ENCODE measurements around the gene SMAD7. TPM values are rescaled to one million over a fixed set of nuclear protein-coding genes. Genes with fewer than 3 reads are reported as not detected.

Gene SMAD7
- total and polyA plus RNA-seq, 10 of the 15 experiments (the other 5 are each of a cell fraction or from before 2014, with no cell fraction given), result 1.3 to 22.5 (median 8.0) TPM

DNA sequence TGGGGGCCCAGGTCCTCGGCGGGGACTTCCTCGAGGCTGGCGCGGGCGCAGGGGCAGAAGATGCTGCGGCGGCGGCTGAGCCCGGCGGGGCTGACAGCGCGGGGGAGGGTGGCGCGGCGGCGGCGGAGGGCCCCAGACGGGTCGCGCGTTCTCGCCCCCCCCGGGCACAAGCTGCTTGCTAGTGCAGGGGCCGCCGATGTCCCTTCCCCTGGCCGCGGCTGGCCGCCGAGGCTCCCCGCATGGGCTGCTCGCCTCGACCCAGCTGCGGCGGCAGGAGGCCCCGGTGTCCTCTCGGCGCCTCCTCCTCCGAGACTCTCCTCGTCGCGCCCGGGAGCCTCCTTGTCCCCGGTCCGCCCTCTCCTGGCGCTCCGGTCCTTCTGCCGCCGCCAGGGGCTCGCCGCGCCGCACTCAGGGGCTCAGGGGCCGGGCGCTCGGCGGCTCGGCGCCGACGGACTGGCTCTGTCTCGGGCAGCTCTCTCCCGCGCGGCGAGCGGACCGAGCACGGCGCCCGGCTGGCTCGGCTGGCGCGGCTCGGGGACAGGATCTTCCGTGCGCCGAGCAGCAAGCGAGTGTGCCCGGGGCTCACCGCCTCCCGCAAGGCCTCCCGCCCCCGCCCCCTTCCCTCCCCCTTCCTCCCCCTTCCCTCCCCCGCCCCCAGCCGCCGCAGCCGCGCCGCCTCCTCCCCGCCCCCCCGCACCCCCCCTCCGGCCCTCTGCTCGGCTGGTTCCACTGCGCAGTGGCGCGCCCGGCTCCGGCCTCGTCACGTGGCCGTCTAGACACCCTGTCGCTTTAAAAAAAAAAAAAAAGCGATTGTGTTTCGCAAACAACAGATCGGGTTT, 902 bp upstream of the SMAD7 start (continued):
- TF ChIP-seq TBL1XR1 (IDR thresholded peaks at IDR 0.05; ENCODE audit: low read depth, low read length) (no peak), CHD4 (IDR thresholded peaks at IDR 0.05) (no peak), RCOR1 (conservative IDR thresholded peaks at IDR 0.05; ENCODE audit: low read depth, low read length) (no peak), SKIL (IDR thresholded peaks at IDR 0.05; ENCODE audit: low read depth, poor library complexity, severe bottlenecking) (no peak), RAD21 (IDR thresholded peaks at IDR 0.05; ENCODE audit: insufficient read depth, low read depth, low read length) (0 out of 2 replicates have a peak, but pooled peaks have one; percentile 23), CREB1 (IDR thresholded peaks at IDR 0.05; ENCODE audit: low read depth) (no peak), HDGF (IDR thresholded peaks at IDR 0.05) (no peak), BACH1 (IDR thresholded peaks at IDR 0.05; ENCODE audit: borderline replicate concordance) (0 out of 2 replicates have a peak, but pooled peaks have one; percentile 54), EZH2 (IDR thresholded peaks at IDR 0.05; ENCODE audit: borderline replicate concordance, control insufficient read depth, low read depth, low read length) (no peak), FOXM1 (IDR thresholded peaks at IDR 0.05; ENCODE audit: low read depth, low read length) (no peak), RELA (IDR thresholded peaks at IDR 0.05; ENCODE audit: borderline replicate concordance, partially characterized antibody) (no peak), NFYA (IDR thresholded peaks at IDR 0.05; ENCODE audit: borderline replicate concordance, low read depth, low read length) (no peak), IKZF1 (conservative IDR thresholded peaks at IDR 0.05) (peak; percentile 83), JUNB (IDR thresholded peaks at IDR 0.05) (no peak), CBX5 (IDR thresholded peaks at IDR 0.05; ENCODE audit: low read depth) (no peak)
- TF ChIP-seq, protein P1, sequence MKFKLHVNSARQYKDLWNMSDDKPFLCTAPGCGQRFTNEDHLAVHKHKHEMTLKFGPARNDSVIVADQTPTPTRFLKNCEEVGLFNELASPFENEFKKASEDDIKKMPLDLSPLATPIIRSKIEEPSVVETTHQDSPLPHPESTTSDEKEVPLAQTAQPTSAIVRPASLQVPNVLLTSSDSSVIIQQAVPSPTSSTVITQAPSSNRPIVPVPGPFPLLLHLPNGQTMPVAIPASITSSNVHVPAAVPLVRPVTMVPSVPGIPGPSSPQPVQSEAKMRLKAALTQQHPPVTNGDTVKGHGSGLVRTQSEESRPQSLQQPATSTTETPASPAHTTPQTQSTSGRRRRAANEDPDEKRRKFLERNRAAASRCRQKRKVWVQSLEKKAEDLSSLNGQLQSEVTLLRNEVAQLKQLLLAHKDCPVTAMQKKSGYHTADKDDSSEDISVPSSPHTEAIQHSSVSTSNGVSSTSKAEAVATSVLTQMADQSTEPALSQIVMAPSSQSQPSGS (IDR thresholded peaks at IDR 0.05; ENCODE audit: low read length), result no peak
- TF ChIP-seq, protein P2, sequence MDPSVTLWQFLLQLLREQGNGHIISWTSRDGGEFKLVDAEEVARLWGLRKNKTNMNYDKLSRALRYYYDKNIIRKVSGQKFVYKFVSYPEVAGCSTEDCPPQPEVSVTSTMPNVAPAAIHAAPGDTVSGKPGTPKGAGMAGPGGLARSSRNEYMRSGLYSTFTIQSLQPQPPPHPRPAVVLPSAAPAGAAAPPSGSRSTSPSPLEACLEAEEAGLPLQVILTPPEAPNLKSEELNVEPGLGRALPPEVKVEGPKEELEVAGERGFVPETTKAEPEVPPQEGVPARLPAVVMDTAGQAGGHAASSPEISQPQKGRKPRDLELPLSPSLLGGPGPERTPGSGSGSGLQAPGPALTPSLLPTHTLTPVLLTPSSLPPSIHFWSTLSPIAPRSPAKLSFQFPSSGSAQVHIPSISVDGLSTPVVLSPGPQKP (IDR thresholded peaks at IDR 0.05; ENCODE audit: low read depth, low read length), result no peak
- TF ChIP-seq, protein P3, sequence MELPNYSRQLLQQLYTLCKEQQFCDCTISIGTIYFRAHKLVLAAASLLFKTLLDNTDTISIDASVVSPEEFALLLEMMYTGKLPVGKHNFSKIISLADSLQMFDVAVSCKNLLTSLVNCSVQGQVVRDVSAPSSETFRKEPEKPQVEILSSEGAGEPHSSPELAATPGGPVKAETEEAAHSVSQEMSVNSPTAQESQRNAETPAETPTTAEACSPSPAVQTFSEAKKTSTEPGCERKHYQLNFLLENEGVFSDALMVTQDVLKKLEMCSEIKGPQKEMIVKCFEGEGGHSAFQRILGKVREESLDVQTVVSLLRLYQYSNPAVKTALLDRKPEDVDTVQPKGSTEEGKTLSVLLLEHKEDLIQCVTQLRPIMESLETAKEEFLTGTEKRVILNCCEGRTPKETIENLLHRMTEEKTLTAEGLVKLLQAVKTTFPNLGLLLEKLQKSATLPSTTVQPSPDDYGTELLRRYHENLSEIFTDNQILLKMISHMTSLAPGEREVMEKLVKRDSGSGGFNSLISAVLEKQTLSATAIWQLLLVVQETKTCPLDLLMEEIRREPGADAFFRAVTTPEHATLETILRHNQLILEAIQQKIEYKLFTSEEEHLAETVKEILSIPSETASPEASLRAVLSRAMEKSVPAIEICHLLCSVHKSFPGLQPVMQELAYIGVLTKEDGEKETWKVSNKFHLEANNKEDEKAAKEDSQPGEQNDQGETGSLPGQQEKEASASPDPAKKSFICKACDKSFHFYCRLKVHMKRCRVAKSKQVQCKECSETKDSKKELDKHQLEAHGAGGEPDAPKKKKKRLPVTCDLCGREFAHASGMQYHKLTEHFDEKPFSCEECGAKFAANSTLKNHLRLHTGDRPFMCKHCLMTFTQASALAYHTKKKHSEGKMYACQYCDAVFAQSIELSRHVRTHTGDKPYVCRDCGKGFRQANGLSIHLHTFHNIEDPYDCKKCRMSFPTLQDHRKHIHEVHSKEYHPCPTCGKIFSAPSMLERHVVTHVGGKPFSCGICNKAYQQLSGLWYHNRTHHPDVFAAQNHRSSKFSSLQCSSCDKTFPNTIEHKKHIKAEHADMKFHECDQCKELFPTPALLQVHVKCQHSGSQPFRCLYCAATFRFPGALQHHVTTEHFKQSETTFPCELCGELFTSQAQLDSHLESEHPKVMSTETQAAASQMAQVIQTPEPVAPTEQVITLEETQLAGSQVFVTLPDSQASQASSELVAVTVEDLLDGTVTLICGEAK (IDR thresholded peaks at IDR 0.05; ENCODE audit: borderline replicate concordance), result no peak
- TF ChIP-seq, protein P4, sequence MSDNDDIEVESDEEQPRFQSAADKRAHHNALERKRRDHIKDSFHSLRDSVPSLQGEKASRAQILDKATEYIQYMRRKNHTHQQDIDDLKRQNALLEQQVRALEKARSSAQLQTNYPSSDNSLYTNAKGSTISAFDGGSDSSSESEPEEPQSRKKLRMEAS (IDR thresholded peaks at IDR 0.05; ENCODE audit: low read depth, low read length), result peak; percentile 32; the same call in 1 of the 2 replicates
